HG02885 (cell line): ENCODE measurements around the gene PPP1R14C.
"Not testable (repeated sequence)": the region's sequence is repeated elsewhere in the genome, so short reads cannot be mapped to it uniquely, and the experiment has no call there.

Experiments used
- ATAC-seq: cut with Tn5 transposase; IDR thresholded peaks from one replicate; pipeline ENCODE4 v1.9.1; 2021; ENCODE audit warnings: mild to moderate bottlenecking; ENCODE audit not compliant: unreplicated experiment, poor library complexity

The PPP1R14C gene

DNA sequence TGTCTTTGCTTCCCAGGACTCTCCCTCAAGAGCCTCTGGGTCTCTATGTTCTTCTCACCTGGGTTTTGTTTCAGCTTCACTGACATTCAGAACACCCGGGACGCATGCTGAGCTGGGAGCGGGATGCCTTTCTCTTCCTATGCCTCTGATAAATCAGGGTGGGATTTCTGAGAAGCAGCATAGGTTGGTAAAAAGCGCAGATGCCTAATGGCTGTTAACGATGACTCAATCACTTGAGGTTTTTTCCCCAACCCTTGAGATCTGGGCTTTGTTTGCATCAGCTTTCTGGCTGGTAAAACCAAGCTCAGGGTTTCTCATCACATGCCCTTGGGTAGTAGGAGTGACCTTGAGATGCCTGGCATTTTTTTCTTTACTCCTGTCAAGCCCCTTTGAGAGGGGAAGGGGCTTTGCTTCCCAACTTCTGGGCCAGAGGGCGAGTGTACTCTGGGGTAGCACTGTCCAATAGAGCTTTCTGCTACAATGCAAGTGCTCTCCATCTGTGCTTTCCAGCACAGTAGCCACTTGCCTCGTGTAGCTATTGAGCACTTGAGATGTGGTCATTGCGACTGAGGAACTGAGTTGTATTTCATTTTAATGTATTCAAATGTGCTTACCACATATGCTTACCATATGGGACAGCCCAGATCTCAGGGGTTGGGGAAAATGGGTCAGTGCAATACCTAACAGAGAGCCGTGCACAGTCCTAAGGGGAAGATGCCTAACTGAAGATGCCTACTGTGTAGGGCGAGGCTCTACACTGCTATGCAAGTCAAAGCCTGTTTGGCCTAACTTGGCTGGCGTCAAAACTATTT lies 69.1 kb downstream of the PPP1R14C start:
- no peak for ATAC-seq

DNA sequence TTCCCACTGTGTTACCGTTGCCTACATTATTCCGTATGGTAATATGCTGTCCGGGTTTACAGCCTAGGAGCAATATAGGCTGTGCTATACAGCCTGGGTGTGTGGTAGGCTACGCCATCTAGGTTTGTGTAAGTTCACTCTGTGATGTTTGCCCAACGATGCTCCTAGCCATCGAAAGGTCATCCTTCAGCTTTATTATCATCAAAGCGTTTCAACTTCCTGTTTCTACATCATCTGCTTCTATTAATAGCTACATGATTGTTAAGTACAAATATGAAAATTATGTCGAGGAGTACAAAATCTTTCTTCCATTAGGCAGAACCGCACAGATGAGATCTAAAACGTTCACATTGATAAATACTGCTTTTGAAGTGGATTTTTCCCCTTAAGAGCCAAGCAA lies 69.9 kb downstream of the PPP1R14C start:
- no peak for ATAC-seq

DNA sequence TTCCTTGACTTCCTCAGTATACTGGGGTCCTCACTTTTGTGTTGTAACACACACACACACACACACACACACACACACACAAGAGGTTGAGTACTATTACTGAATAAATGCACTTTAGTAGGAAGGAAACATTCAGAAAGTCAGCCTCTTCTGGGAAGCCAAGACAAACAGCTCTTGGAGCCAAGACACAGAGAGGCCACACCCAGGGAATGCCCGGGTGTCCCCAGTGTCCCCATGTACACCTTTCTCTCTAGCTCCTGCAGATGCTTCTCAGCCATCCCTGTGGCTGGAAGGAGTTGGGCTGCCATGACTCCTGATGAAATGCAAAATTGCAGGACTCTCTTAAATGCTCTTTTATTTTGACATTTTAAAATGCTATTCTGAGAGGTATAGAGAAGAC lies 70.5 kb downstream of the PPP1R14C start:
- no peak for ATAC-seq

DNA sequence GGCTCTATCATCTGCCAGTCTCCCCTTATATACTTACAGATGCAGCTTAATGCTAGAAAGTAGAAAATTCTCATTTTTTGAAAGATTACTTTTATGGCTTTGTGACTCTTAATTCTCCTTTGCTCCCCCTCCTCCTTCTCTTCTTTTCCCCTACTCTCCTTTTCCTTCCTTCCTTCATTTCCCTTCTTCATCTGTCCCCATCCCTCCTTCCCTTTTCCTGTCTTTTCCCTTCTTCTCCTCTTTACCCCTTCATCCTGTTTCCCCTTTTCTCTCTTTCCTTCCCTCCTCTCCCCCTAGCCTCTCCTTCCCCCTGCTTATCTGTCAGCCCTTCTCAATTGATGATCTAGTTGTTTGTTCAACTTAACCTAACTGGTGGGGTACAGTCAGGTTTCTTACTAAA lies 71.5 kb downstream of the PPP1R14C start:
- ATAC-seq = no peak

DNA sequence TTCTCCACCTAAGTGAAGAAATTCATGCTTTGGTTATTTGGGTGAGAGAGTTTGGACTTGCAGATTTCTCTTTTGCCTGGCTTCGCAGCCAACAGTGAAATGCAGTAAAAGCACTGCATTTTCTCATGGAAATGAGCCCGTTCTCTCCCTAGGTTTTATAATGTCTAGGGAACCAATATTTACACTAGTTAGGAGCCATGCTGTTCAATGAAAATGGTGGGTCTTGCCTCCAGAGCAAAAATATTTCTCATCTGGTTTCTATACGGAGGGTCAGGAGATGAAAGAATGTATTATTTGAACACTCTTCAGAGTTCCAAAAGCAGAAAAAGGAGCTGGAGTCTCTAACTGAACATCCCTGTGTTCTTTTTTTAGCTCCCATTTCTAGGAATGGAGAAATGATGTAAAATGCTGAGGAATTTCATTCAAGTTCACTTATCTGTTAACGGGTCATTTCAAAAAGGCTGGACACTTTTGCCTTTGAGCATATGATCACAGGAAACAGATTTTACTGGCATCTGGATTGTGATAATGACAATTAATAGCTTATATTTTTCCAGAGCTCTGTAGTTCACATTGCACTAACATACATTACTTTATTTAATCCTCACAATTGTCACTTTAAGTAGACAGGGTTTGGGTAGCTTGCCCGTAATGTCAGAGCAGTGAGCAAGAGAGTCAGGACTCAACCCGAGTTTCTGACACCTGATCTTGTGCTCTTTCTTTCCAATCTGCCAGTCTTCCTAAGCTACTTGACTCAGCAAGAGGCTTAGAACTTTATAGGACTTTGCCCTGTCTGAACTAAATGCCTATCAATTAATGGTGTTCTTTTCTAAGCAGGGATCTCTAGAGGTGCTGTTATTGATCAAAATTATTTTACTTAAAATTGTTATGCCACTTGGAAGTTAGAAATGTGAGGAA lies 78.0 kb downstream of the PPP1R14C start:
- no peak for ATAC-seq

DNA sequence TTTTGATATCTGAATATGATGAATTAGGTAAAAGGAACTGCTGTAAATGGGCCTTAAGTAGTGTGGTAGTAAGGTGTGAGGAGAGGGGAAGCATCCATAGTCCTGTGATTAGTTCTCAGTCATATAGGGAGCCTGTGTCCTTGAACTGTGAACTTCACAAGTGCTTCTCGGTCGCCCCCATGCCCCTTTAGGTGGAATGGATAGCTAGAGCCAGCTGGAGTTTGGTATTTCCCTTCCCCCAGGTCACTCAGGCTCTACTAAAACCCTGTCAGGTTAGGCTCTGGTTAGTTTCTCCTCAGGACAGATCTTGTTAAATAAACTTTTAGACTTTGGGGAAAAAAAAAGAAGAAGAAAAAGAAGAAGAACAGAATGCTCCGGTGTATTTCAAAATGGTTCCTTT lies 82.0 kb downstream of the PPP1R14C start:
- no peak for ATAC-seq

DNA sequence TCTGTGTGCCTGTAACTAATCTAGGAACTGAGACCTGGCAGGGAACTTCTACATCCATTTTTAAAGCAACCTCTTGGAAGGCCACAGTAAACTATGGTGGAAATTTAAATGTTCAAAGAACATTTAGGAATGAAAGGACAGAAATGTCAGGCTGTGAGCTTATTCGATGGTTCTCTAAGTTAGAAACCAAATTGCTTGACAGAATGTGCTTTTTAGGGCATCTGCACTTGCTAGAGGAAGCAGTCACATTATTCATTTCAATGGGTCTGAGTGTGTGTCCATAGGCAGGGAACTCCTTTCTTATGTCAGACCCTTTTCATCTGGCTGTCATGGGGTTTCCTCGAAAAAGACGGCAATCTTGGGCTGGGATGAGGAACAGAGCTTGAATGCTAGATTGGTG lies 84.4 kb downstream of the PPP1R14C start:
- no peak for ATAC-seq

DNA sequence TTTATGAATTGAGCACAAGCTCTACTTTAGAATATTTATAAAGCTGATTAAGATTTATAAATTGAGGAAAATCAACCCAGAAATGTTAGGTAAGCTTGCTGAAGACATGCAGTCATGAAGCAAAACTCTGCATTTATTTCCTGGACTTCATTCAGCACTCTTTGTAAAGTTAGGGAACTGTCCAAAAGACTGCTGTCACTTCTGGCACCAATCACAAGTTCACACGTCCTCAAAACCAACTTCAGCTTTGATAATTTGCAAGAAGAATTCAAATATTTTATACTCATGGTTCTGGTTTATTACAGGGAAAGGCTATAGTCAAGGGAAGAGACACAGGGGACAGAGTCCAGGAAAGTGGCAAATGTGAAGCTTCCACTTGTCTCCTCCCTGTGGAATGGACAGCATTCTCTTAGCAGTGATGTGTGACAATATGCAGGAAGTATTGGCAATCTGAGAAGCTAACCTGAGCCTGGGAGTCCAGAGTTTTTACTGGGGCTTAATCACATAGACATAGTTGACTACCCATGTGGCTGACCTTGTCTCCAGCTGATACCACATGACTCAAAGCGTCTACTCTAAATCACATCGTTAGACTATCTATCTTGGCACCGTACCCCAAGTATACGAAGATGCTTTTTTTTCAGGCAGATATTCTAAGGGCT lies 85.4 kb downstream of the PPP1R14C start:
- no peak for ATAC-seq

DNA sequence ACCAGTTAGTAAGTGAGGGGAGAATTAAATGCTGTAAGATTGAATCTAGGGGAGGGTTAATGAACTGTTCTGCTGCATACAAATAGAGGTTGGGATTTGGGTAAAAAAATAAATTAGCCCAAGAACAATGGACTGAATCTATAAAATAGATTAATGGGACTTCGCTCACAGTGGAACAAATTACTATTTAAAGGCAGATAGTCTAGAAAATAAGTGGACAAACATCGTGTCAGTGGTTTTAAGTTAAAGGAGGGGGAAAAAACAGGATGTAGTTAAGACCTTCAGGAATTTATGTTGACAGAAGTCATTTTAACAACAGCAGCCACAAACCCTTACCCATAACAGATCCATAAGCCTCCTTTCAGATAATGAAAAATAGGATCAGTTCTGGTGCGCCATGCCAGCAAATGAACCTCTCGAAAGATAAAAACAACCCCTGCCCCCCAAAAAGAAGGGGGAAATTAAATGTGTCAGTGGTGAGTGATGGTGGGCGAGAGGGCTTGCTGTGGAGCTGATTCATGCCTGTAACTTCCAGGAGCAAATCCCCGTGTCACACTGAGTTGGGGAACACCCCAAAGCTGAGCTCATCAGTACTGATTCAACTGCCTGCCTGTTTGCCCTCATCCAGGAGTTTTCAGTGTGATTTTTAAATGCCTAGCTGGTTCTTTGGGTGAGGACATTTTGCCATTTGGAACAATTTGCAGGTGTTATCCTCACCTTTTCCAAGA lies 86.8 kb downstream of the PPP1R14C start:
- ATAC-seq = no peak

DNA sequence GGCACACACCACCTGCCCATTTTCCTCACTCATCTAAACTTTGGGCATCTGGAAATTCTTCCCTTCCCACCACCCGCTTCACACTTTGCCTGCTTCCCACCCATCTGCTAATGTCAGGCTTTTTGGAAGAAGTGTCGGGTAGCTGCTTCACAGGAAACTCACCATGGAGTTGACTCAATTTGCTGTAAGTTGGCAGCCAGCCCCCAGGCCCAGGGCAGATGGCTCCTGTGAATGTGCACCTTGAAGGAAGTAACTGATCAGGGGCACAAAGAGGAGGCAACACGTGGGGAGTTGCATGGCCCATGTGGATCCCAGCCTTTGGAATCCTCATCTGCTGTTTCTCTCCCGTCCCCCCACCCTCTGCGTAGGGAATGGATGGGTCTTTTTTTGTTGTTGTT lies 87.3 kb downstream of the PPP1R14C start:
- ATAC-seq = no peak

DNA sequence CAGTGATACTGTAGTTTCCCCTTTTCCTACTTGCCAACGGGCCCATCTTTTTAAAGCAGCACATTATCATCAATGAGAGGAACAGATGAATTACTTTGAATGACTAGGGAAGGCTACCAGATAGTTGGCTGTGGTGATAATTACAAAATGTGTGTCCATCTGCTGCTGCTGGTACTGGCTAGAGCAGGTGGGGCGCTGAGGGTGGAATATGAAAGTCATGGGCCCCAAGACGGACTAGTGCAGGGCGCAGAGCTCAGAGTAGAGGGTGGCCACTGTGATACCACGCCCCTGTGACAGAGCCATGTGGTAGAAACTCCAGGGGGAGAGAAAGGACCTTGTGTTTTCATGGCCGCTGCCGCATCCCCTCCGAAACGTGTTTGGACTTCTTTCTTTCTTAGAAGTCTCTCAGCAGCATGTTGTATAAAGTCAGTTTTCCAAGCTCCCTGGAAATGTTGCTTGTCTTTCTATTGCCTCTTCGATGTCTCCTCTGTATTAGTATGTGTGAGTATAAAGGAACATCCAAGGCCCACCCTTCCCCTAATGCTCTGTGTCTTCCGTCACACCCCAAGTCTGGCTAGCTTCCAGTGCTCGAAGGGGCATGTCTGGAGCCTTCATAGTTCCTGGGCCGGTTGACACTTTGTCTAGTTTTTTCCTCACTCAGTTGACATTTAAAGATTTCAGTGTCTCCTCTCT lies 88.1 kb downstream of the PPP1R14C start:
- no peak for ATAC-seq

DNA sequence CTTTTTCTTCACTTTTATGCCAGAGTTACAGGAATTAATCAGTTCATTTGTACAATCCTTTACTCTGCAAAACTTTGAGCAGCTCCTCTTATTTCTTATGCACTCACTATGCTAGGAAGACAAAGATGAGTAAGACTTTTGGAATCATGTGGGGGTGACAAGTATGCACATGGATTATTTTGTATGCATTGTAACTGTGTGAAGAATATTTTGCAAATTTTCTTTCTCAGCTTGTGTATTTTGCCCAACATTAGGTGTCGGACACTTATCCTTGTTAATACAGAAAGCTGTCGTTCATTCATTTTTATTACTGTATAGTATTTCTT lies 88.6 kb downstream of the PPP1R14C start:
- no peak for ATAC-seq

DNA sequence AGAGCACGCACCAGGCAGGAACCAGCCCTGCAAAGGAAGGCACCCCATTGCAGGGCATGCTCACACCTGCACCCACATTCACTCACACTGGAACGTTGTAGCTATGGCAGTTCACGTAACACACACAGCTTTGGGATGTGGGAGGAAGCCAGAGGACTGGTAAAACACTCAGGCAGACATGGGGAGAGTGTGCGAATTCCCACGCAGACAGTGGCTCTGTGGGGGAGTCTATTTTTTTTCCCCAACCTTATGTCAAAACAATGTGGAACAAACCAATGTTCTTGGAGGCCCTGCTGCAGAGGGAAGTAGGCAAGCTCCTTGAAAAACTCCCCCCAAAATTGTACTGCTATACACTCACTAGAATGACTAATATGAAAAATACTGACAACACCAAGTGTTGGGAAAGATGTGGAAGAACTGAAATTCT lies 91.0 kb downstream of the PPP1R14C start:
- ATAC-seq = no peak

DNA sequence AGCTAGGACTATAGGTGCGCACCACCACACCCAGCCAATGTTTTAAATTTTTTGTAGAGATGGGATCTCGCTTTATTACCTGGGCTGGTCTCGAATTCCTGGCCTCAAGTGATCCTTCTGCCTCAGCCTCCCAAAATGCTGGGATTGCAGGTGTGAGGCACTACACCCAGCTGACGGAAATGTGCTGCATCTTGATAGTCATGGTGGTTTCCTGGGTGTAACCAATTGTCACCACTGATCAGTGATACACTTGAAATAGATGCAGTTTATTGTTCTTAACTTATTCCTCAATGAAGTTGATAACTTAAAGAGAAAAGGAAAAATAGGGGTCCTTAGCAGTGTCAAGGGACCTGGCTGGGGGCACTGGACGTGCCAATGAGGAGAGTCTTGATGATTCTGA lies 92.4 kb downstream of the PPP1R14C start:
- no peak for ATAC-seq

DNA sequence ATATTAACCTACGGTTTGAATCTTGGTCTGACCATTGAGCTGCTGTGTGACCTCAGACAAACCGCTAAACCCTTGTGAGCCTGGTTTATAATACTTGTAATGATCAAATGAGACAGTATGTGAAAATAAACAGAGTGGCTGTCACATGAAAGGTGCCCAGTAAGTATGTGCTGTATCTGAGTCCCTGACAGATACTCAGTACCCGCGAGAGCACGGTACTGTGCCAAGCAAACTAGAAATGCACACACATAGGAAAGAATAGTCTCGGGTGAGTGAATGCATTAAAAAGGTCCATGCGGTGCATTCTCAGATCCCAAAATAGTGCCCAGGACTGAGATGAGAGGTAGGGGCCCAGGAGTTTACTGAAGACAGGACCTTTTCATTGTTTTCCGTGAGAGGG lies 93.3 kb downstream of the PPP1R14C start:
- ATAC-seq = no peak

DNA sequence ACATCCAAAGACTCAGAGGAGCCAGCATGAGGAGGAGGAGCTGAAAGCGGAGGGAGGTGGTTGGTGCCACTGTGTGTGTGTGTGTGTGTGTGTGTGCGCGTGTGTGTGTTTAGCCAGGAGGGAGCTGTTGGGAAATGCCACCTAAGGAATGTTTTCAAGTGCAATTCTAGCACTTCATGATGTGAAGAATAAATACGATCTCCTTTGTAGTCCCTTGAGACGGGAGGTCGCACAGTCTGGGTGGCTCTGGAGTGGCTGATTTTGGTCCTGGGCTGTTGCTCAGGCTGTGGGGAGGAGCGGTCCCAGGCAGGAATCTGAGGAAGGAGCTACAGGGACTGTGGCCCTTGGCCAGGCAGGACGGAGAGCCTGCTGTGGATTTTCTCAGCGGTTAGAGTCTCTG lies 93.7 kb downstream of the PPP1R14C start:
- no peak for ATAC-seq

DNA sequence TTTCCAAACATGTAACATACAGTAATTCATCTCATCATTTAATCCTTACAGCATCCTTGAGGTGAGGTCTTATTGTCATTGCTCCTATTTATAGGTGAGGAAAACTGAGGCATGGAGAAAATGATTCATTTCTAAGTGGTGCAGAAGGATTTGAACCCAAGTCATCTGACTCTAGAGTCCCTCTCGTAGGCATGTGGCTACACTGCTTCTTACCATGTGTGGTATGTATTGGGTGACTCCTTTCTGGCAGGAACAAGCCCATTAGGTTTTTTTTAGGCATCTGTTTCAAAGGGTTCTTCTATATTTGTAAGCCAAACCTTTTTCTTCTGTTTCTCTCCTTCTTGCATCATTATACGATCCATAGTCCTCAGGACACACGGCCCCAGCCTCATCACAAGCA lies 94.8 kb downstream of the PPP1R14C start:
- ATAC-seq = no peak

DNA sequence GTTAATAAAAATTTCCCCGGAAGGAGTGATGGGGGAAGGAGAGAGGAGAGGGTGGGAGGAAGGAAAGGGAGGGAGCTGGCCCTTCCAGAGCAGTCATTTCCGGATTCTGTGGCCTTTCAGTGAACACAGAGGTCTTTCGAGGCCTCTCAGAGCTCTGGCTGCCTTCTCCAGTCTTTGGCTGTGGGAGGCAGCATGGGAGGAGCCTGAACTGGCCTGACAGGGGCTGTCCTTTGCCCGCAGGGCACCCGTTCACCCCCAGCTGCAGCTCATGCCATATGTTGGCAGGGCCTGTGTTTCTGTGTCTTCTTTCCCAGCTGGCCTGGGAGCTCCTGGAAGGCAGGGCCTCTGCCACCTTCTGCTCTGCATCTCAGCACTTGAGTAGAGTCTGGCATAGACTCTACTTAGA lies 95.5 kb downstream of the PPP1R14C start:
- no peak for ATAC-seq

DNA sequence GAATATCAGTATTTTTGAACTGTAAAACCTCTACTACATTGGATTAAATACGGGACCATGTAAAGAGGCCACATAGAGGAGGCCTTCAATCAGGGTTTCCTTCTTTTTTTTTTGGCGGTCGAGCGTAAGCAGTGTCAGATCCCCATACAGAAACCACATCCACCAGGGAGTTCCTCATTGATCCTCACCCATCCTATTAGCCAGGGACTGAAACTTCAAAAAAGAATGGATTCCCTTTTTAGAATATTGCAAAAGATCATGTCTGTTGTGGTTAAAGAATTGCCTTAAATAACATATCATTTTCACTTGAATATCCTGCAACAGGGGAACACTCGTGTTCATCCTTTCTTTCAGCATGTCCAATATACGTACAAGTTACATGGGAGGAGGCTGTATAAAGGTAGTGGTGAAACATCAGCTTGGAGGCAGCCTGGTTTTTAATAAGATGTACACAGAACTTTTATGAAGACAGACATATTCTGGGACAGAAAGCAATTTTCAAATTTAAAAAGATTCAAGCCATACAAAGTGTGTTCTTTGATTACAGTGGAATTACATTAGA lies 96.1 kb downstream of the PPP1R14C start:
- no peak for ATAC-seq

DNA sequence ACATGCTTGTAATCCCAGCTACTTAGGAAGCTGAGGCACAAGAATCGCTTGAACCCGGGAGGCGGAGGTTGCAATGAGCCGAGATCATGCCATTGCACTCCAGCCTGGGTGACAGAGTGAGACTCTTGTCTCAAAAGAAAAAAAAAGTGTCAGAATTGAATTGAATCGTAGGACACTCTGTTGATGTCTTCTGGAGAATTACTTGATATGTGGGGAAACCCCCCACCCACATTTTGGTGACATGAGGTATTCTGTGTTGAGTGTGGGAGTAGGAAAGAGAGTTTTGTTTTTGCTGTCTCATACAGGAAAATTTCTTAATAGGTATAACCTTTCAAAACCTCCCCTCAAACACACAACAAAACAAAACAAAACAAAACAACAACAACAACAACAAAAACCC lies 98.9 kb downstream of the PPP1R14C start:
- not testable (repeated sequence) for ATAC-seq
